GM19099 (cell line): Measurements from ENCODE around the gene MTSS2.

ENCODE experiments used
- POLR2A ChIP-seq: IDR thresholded peaks from 3 replicates; pipeline ENCODE4 v1.6.1; 2011; ENCODE audit warnings: low read depth; ENCODE audit not compliant: insufficient read length; ENCODE audit errors: extremely low read depth

The MTSS2 gene

GRCh38 chr16:70708366-70709246, 22.8 kb upstream of the MTSS2 start:
- TF ChIP-seq POLR2A: no peak

- no peak for TF ChIP-seq POLR2A
Measured at GRCh38 chr16:70706948-70707465, 21.2 kb upstream of the MTSS2 start.

- TF ChIP-seq POLR2A: no peak
Measured at GRCh38 chr16:70705056-70705455, 19.2 kb upstream of the MTSS2 start.

GRCh38 chr16:70704586-70704985, 18.7 kb upstream of the MTSS2 start:
- no peak for TF ChIP-seq POLR2A

- no peak for TF ChIP-seq POLR2A
Measured at GRCh38 chr16:70703835-70704381, 18.1 kb upstream of the MTSS2 start.

GRCh38 chr16:70703041-70703834, 17.4 kb upstream of the MTSS2 start:
- no peak for TF ChIP-seq POLR2A

- no peak for TF ChIP-seq POLR2A
Measured at GRCh38 chr16:70702624-70703023, 16.8 kb upstream of the MTSS2 start.

GRCh38 chr16:70701998-70702397, 16.1 kb upstream of the MTSS2 start:
- TF ChIP-seq POLR2A: no peak

GRCh38 chr16:70701596-70701995, 15.7 kb upstream of the MTSS2 start:
- no peak for TF ChIP-seq POLR2A

GRCh38 chr16:70701036-70701435, 15.2 kb upstream of the MTSS2 start:
- TF ChIP-seq POLR2A: no peak

GRCh38 chr16:70700101-70701020, 14.5 kb upstream of the MTSS2 start:
- no peak for TF ChIP-seq POLR2A

- no peak for TF ChIP-seq POLR2A
Measured at GRCh38 chr16:70699696-70700095, 13.8 kb upstream of the MTSS2 start.

GRCh38 chr16:70698901-70699300, 13.0 kb upstream of the MTSS2 start:
- no peak for TF ChIP-seq POLR2A

GRCh38 chr16:70697594-70698170, 11.8 kb upstream of the MTSS2 start:
- no peak for TF ChIP-seq POLR2A
